Measurements from ENCODE around the gene NOS1AP.

NOS1AP gene

GRCh38 chr1:162229549-162229948 lies 160.1 kb downstream of the NOS1AP start:
- DNase-seq: no peak

GRCh38 chr1:162230096-162230495 lies 160.6 kb downstream of the NOS1AP start:
- no peak for DNase-seq

GRCh38 chr1:162230517-162230916 lies 161.0 kb downstream of the NOS1AP start:
- DNase-seq: no peak

GRCh38 chr1:162232034-162232711 lies 162.7 kb downstream of the NOS1AP start:
- no peak for DNase-seq

- DNase-seq: no peak
These were observed 163.6 kb downstream of the NOS1AP start for GRCh38 chr1:162233066-162233465.

GRCh38 chr1:162233937-162234336 lies 164.4 kb downstream of the NOS1AP start:
- no peak for DNase-seq

GRCh38 chr1:162234571-162234970 lies 165.1 kb downstream of the NOS1AP start:
- DNase-seq: no peak

GRCh38 chr1:162235241-162235800 lies 165.8 kb downstream of the NOS1AP start:
- DNase-seq: no peak

GRCh38 chr1:162236201-162236600 lies 166.7 kb downstream of the NOS1AP start:
- no peak for DNase-seq

GRCh38 chr1:162236618-162237017 lies 167.1 kb downstream of the NOS1AP start:
- no peak for DNase-seq

GRCh38 chr1:162240577-162240976 lies 171.1 kb downstream of the NOS1AP start:
- DNase-seq: no peak

GRCh38 chr1:162242804-162243203 lies 173.3 kb downstream of the NOS1AP start:
- DNase-seq: no peak

GRCh38 chr1:162248854-162249535 lies 179.5 kb downstream of the NOS1AP start:
- no peak for DNase-seq

GRCh38 chr1:162250004-162250730 lies 180.7 kb downstream of the NOS1AP start:
- no peak for DNase-seq

- DNase-seq: no peak
These were observed 181.6 kb downstream of the NOS1AP start for GRCh38 chr1:162251102-162251501.

- no peak for DNase-seq
These were observed 182.7 kb downstream of the NOS1AP start for GRCh38 chr1:162252214-162252613.

GRCh38 chr1:162253790-162254189 lies 184.3 kb downstream of the NOS1AP start:
- no peak for DNase-seq

GRCh38 chr1:162256287-162256686 lies 186.8 kb downstream of the NOS1AP start:
- no peak for DNase-seq

GRCh38 chr1:162258394-162258793 lies 188.9 kb downstream of the NOS1AP start:
- no peak for DNase-seq

- no peak for DNase-seq
These were observed 190.5 kb downstream of the NOS1AP start for GRCh38 chr1:162259894-162260455.

GRCh38 chr1:162264108-162264507 lies 194.6 kb downstream of the NOS1AP start:
- DNase-seq: no peak

GRCh38 chr1:162265983-162266382 lies 196.5 kb downstream of the NOS1AP start:
- DNase-seq: no peak

All from activated gamma-delta T cell treated with Interleukin-2 at 50 U/mL for 16 hours (primary cell).